ENCODE measurements around the gene ZNF679. TPM values are rescaled to one million over a fixed set of nuclear protein-coding genes. Genes with fewer than 3 reads are reported as not detected.
A peak's percentile ranks its signal among the peaks of the same experiment; 100 is the strongest.
"Not testable (repeated sequence)": the region's sequence is repeated elsewhere in the genome, so short reads cannot be mapped to it uniquely, and the experiment has no call there.

Gene ZNF679
- total RNA-seq, 3 donors from 2014 or later = not detected

- intact Hi-C loops (cut with DNase I, micrococcal nuclease) = no loop called here
- no peak for TF ChIP-seq CTCF (IDR thresholded peaks at IDR 0.05)
- Histone ChIP-seq H3K4me3 (peak overlapping the region; percentile 67), H3K4me1 (ENCODE audit: low read depth) (peaks cover 7% of the 10 kb centered on the region), H3K9me3 (no peaks in the 10 kb centered on the region), H3K36me3 (ENCODE audit: low read depth) (no peaks in the 10 kb centered on the region)
- ATAC-seq (no peak), DNase-seq (no peak)
These were observed 86.3 kb downstream of the ZNF679 start for GRCh38 chr7:64314566-64314965.

- H3K9me3 ChIP-seq; intact Hi-C loops (cut with DNase I, micrococcal nuclease); DNase-seq; H3K36me3 ChIP-seq (ENCODE audit: low read depth); ATAC-seq; H3K4me1 ChIP-seq (ENCODE audit: low read depth); H3K4me3 ChIP-seq: not testable (repeated sequence)
These were observed 87.9 kb downstream of the ZNF679 start for GRCh38 chr7:64316031-64316742.

Other genes starting within 250 kb of the ZNF679 start
- gene ZNF722, start 229.6 kb upstream of the ZNF679 start, total RNA-seq = not detected
- 1 to 10 TPM in 2 of 3 donors, under 1 TPM in 1; 0.92 to 4.3 (median 1.1) TPM for gene ZNF727, start 183.0 kb upstream of the ZNF679 start, total RNA-seq
- gene ZNF735, start 21.3 kb upstream of the ZNF679 start, total RNA-seq = not detected
- gene ZNF736, start 85.5 kb downstream of the ZNF679 start, total RNA-seq = 10 to 100 TPM; 11.0 to 14.0 (median 11.7) TPM

All from mucosa of descending colon (tissue), 3 donors.